GM23338 (cell line): Measurements from ENCODE around the gene LAMC2. TPM values are rescaled to one million over a fixed set of nuclear protein-coding genes. Genes with fewer than 3 reads are reported as not detected.

Source experiments
- ATAC-seq: fragments of 200-7000 bp; cut with Tn5 transposase; 3 replicates; pipeline ENCODE4 v1.9.1; 2020
- DNase-seq: peaks from one replicate; pipeline ENCODE4 v3.0.0-alpha.2; 2015; ENCODE audit warnings: low spot score
- H2AFZ ChIP-seq: fragments of 200-600 bp; sonication (generic); 2 replicates; pipeline ENCODE4 v1.8.0; 2016; ENCODE audit warnings: antibody characterized with exemption, mild to moderate bottlenecking, moderate library complexity
- H3F3A ChIP-seq: fragments of 200-600 bp; sonication (generic); replicated peaks from 2 replicates; pipeline ENCODE4 v1.8.0; 2017; ENCODE audit warnings: antibody characterized with exemption, mixed run types, low read depth
- H3K27ac ChIP-seq: fragments of 200-600 bp; sonication (generic); 2 replicates; pipeline ENCODE4 v1.6.1; 2016; ENCODE audit warnings: low read depth
- H3K27me3 ChIP-seq: fragments of 200-600 bp; sonication (generic); 2 replicates; pipeline ENCODE4 v1.8.0; 2016; ENCODE audit warnings: mild to moderate bottlenecking, mixed run types, moderate library complexity; ENCODE audit not compliant: insufficient read depth
- H3K36me3 ChIP-seq: fragments of 200-600 bp; sonication (generic); 2 replicates; pipeline ENCODE4 v1.8.0; 2016; ENCODE audit warnings: mild to moderate bottlenecking; ENCODE audit not compliant: insufficient read depth
- H3K4me1 ChIP-seq: fragments of 200-600 bp; sonication (generic); 2 replicates; pipeline ENCODE4 v1.8.0; 2016; ENCODE audit warnings: mild to moderate bottlenecking, moderate library complexity; ENCODE audit not compliant: insufficient read depth
- H3K4me2 ChIP-seq: fragments of 200-600 bp; sonication (generic); 2 replicates; pipeline ENCODE4 v1.7.1; 2017; ENCODE audit warnings: mixed run types
- H3K4me3 ChIP-seq: fragments of 200-600 bp; sonication (generic); 2 replicates; pipeline ENCODE4 v1.6.1; 2016; ENCODE audit warnings: mixed run types
- H3K79me2 ChIP-seq: fragments of 200-600 bp; sonication (generic); replicated peaks from 2 replicates; pipeline ENCODE4 v1.8.0; 2017; ENCODE audit warnings: mild to moderate bottlenecking; ENCODE audit not compliant: insufficient read depth
- H3K9me2 ChIP-seq: fragments of 200-600 bp; sonication (generic); 2 replicates; pipeline ENCODE4 v1.8.0; 2017; ENCODE audit not compliant: insufficient read depth
- H4K20me1 ChIP-seq: fragments of 200-600 bp; sonication (generic); replicated peaks from 2 replicates; pipeline ENCODE4 v1.8.0; 2017; ENCODE audit warnings: mild to moderate bottlenecking; ENCODE audit not compliant: insufficient read depth
- H3K27ac Mint-ChIP-seq: 2 replicates; pipeline ENCODE4 v1.8.0; 2020; ENCODE audit warnings: inconsistent platforms, mild to moderate bottlenecking, moderate library complexity, mixed read lengths
- H3K27me3 Mint-ChIP-seq: 3 replicates; pipeline ENCODE4 v1.8.0; 2022; ENCODE audit warnings: low read depth, mild to moderate bottlenecking, moderate library complexity, mixed read lengths, inconsistent platforms; ENCODE audit not compliant: insufficient read depth, poor library complexity
- H3K36me3 Mint-ChIP-seq: 3 replicates; pipeline ENCODE4 v1.8.0; 2021; ENCODE audit warnings: low read depth, mild to moderate bottlenecking, inconsistent platforms, moderate library complexity, mixed read lengths
- H3K4me1 Mint-ChIP-seq: 3 replicates; pipeline ENCODE4 v1.8.0; 2020; ENCODE audit warnings: mild to moderate bottlenecking, inconsistent platforms, mixed read lengths
- H3K4me3 Mint-ChIP-seq: 3 replicates; pipeline ENCODE4 v1.8.0; 2021; ENCODE audit warnings: moderate library complexity, mild to moderate bottlenecking, inconsistent platforms, mixed read lengths
- H3K9me3 Mint-ChIP-seq: 3 replicates; pipeline ENCODE4 v1.8.0; 2020; ENCODE audit warnings: moderate library complexity, mild to moderate bottlenecking, inconsistent platforms, mixed read lengths
- CREB1 ChIP-seq: fragments of 250-450 bp; sonication (Bioruptor Pico); IDR thresholded peaks from 2 replicates; pipeline ENCODE4 v1.5.0; 2020; ENCODE audit warnings: low read depth, mild to moderate bottlenecking, moderate library complexity
- CTCF ChIP-seq, 2 experiments: fragments of 200-600 bp in 1 of 2; sonication (generic) in 1 of 2; conservative IDR thresholded peaks; 2 replicates each; pipeline versions ENCODE4 v1.5.1 to v1.6.1; 2016 to 2017; ENCODE audit warnings: antibody characterized with exemption in 2 of 2, low read depth in 2 of 2, mild to moderate bottlenecking in 2 of 2, moderate library complexity in 1 of 2
- ETS1 ChIP-seq: IDR thresholded peaks from 2 replicates; pipeline ENCODE4 v1.6.1; 2016; ENCODE audit warnings: antibody characterized with exemption
- EZH2 ChIP-seq: fragments of 200-600 bp; sonication (generic); IDR thresholded peaks from one replicate; pipeline ENCODE4 v1.8.0; 2017; ENCODE audit warnings: antibody characterized with exemption, mild to moderate bottlenecking, low read depth; ENCODE audit not compliant: unreplicated experiment
- EZH2phosphoT487 ChIP-seq: fragments of 200-600 bp; sonication (generic); IDR thresholded peaks from one replicate; pipeline ENCODE4 v1.8.1; 2018; ENCODE audit warnings: antibody characterized with exemption; ENCODE audit not compliant: unreplicated experiment
- JUNB ChIP-seq: IDR thresholded peaks from one replicate; pipeline ENCODE4 v1.6.1; 2016; ENCODE audit warnings: antibody characterized with exemption; ENCODE audit not compliant: unreplicated experiment
- NANOG ChIP-seq: IDR thresholded peaks from 2 replicates; pipeline ENCODE4 v1.6.1; 2016; ENCODE audit warnings: antibody characterized with exemption, borderline replicate concordance
- POLR2AphosphoS5 ChIP-seq: IDR thresholded peaks from 2 replicates; pipeline ENCODE4 v1.6.1; 2016; ENCODE audit warnings: antibody characterized with exemption, low read depth
- REST ChIP-seq: IDR thresholded peaks from one replicate; pipeline ENCODE4 v1.6.1; 2018; ENCODE audit warnings: antibody characterized with exemption; ENCODE audit not compliant: unreplicated experiment
- STAT1 ChIP-seq: IDR thresholded peaks from one replicate; pipeline ENCODE4 v1.6.1; 2016; ENCODE audit warnings: antibody characterized with exemption; ENCODE audit not compliant: unreplicated experiment
- ZNF114 ChIP-seq: fragments of 250-450 bp; sonication (Bioruptor Pico); IDR thresholded peaks from 2 replicates; pipeline ENCODE4 v1.5.0; 2020; ENCODE audit warnings: mild to moderate bottlenecking, moderate library complexity
- ZNF331 ChIP-seq: fragments of 250-450 bp; sonication (Bioruptor Pico); IDR thresholded peaks from 2 replicates; pipeline ENCODE4 v1.5.0; 2020; ENCODE audit warnings: low read depth, mild to moderate bottlenecking, moderate library complexity
- polyA plus RNA-seq: library from polyadenylated mRNA; unstranded; fragments of >200 nt; fragmentation: Nextera tagmentation; extraction: Ambion mirVana; gene quantifications from 2 replicates; pipeline ENCODE4 v1.2.1, GENCODE V29; 2016
- total RNA-seq: library from RNA; depleted of rRNA; stranded (reverse); fragments of >200 nt; shearing (Covaris generic); gene quantifications from 2 replicates; pipeline ENCODE4 v1.2.3, GENCODE V29; 2014
- TF ChIP-seq, protein P1 (sequence below): fragments of 250-450 bp; sonication (Bioruptor Pico); IDR thresholded peaks from 2 replicates; pipeline ENCODE4 v1.5.0; 2020; ENCODE audit warnings: mild to moderate bottlenecking, moderate library complexity

LAMC2 gene
- total and polyA plus RNA-seq, 2 experiments from 2014 or later = 4.3 to 19.5 TPM

DNA sequence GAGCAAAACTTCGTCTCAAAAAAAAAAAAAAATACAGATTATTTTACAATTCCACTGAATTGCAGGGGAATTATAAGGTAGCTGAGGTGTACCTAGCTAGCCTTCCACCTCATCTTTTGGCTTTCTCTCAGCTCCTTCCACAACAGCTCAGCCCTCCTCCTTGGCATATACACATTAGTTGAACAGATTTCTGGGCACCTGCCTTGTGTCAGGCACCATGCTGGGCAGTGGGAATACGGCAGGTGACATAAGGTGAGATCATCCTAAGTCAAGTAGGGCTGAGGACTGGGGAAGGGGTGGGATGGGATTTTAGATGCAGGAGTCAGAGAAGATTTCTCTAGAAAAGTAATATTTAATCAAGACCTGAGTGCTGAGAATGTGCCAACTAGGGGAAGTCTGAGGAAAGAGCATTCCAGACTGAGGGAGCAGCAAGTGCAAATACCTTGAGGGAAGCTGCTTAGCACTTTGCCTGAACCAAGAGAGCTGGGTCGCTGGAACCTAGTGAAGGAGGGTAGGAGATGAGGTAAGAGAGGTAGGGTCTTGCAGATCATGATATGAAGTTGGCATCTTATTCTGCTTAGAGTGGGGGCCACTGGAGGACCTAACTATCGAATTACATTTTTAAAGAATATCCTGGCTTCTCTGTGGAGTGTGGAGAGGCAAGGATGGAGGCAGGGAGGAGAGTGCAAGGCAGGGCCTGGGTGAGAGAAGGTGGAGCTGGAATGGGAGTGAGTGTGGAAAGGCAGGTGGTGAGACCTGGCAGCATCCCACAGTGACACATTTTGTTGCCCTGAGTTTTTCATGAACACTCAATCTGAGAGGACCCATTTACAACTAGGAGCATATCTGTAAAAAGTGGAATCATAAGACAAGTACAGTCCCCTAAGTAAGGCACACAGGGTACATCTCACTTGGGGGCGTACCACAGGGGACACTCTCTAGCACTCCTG lies 28.2 kb downstream of the LAMC2 start:
- no peaks in the 10 kb centered on the region for H3K27me3 ChIP-seq
- Mint-ChIP-seq H3K36me3 (no peaks in the 10 kb centered on the region), H3K4me1 (peaks cover 18% of the 10 kb centered on the region), H3K9me3 (no peaks in the 10 kb centered on the region), H3K4me3 (no peak overlapping the region), H3K27me3 (peaks cover 8% of the 10 kb centered on the region), H3K27ac (no peak overlapping the region)
- no peak overlapping the region for H3K4me3 ChIP-seq
- ATAC-seq (no peak), DNase-seq (no peak)
- no peaks in the 10 kb centered on the region for H3F3A ChIP-seq
- no peaks in the 10 kb centered on the region for H4K20me1 ChIP-seq
- no peaks in the 10 kb centered on the region for H3K36me3 ChIP-seq
- H3K4me1 ChIP-seq = peaks cover 6% of the 10 kb centered on the region
- no peak overlapping the region for H3K4me2 ChIP-seq
- no peak for TF ChIP-seq REST
- TF ChIP-seq CREB1 (CRISPR knock-in tag) = no peak
- no peak for TF ChIP-seq ZNF331 (CRISPR knock-in tag)
- no peak for TF ChIP-seq POLR2AphosphoS5
- no peak for TF ChIP-seq JUNB
- TF ChIP-seq NANOG = no peak
- no peak for TF ChIP-seq STAT1
- TF ChIP-seq EZH2 = no peak
- TF ChIP-seq CTCF (conservative IDR thresholded peaks at IDR 0.05; ENCODE audit: low read depth in 2 of 2) = no peak
- no peak for TF ChIP-seq ZNF114
- TF ChIP-seq ETS1 = no peak
- no peak for TF ChIP-seq EZH2phosphoT487
- TF ChIP-seq, protein P1, sequence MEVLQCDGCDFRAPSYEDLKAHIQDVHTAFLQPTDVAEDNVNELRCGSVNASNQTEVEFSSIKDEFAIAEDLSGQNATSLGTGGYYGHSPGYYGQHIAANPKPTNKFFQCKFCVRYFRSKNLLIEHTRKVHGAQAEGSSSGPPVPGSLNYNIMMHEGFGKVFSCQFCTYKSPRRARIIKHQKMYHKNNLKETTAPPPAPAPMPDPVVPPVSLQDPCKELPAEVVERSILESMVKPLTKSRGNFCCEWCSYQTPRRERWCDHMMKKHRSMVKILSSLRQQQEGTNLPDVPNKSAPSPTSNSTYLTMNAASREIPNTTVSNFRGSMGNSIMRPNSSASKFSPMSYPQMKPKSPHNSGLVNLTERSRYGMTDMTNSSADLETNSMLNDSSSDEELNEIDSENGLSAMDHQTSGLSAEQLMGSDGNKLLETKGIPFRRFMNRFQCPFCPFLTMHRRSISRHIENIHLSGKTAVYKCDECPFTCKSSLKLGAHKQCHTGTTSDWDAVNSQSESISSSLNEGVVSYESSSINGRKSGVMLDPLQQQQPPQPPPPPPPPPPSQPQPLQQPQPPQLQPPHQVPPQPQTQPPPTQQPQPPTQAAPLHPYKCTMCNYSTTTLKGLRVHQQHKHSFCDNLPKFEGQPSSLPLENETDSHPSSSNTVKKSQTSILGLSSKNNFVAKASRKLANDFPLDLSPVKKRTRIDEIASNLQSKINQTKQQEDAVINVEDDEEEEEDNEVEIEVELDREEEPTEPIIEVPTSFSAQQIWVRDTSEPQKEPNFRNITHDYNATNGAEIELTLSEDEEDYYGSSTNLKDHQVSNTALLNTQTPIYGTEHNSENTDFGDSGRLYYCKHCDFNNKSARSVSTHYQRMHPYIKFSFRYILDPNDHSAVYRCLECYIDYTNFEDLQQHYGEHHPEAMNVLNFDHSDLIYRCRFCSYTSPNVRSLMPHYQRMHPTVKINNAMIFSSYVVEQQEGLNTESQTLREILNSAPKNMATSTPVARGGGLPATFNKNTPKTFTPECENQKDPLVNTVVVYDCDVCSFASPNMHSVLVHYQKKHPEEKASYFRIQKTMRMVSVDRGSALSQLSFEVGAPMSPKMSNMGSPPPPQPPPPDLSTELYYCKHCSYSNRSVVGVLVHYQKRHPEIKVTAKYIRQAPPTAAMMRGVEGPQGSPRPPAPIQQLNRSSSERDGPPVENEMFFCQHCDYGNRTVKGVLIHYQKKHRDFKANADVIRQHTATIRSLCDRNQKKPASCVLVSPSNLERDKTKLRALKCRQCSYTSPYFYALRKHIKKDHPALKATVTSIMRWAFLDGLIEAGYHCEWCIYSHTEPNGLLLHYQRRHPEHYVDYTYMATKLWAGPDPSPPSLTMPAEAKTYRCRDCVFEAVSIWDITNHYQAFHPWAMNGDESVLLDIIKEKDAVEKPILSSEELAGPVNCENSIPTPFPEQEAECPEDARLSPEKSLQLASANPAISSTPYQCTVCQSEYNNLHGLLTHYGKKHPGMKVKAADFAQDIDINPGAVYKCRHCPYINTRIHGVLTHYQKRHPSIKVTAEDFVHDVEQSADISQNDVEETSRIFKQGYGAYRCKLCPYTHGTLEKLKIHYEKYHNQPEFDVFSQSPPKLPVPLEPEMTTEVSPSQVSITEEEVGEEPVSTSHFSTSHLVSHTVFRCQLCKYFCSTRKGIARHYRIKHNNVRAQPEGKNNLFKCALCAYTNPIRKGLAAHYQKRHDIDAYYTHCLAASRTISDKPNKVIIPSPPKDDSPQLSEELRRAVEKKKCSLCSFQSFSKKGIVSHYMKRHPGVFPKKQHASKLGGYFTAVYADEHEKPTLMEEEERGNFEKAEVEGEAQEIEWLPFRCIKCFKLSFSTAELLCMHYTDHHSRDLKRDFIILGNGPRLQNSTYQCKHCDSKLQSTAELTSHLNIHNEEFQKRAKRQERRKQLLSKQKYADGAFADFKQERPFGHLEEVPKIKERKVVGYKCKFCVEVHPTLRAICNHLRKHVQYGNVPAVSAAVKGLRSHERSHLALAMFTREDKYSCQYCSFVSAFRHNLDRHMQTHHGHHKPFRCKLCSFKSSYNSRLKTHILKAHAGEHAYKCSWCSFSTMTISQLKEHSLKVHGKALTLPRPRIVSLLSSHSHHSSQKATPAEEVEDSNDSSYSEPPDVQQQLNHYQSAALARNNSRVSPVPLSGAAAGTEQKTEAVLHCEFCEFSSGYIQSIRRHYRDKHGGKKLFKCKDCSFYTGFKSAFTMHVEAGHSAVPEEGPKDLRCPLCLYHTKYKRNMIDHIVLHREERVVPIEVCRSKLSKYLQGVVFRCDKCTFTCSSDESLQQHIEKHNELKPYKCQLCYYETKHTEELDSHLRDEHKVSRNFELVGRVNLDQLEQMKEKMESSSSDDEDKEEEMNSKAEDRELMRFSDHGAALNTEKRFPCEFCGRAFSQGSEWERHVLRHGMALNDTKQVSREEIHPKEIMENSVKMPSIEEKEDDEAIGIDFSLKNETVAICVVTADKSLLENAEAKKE (CRISPR knock-in tag) = no peak
- H3K9me2 ChIP-seq = no peaks in the 10 kb centered on the region
- no peak overlapping the region for H3K27ac ChIP-seq
- H2AFZ ChIP-seq = no peak overlapping the region
- no peaks in the 10 kb centered on the region for H3K79me2 ChIP-seq
